B cell (primary cell): ENCODE results near the gene TENT4A.

Experiments
- EZH2 ChIP-seq: IDR thresholded peaks from 2 replicates; pipeline ENCODE4 v1.6.1; 2012; ENCODE audit warnings: borderline replicate concordance, low read depth, mild to moderate bottlenecking, moderate library complexity, low read length; ENCODE audit not compliant: insufficient read depth, poor library complexity, severe bottlenecking
- TF ChIP-seq, protein P1 (sequence below): fragments of 200-600 bp; IDR thresholded peaks from one replicate; pipeline ENCODE4 v1.8.0; 2022; ENCODE audit warnings: antibody characterized with exemption, mild to moderate bottlenecking

DNA sequence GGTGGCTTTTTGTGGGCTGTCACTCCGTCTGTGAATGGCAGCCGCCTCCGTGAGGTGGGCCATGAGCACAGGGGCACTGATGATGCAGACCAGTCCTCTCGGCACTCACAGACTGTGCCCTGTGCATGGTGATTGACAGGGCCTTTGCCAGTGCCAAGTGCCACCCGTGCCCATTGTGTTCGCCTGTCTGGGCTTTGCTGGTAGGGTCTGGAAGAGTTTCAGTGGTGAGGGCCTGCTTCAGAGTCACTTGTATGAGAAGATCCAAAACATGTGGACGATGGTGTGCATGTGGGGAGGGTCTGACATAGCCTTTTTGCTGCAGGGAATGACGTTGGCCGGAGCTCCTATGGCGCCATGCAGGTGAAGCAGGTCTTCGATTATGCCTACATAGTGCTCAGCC, 34.9 kb downstream of the TENT4A start:
- TF ChIP-seq, protein P1, sequence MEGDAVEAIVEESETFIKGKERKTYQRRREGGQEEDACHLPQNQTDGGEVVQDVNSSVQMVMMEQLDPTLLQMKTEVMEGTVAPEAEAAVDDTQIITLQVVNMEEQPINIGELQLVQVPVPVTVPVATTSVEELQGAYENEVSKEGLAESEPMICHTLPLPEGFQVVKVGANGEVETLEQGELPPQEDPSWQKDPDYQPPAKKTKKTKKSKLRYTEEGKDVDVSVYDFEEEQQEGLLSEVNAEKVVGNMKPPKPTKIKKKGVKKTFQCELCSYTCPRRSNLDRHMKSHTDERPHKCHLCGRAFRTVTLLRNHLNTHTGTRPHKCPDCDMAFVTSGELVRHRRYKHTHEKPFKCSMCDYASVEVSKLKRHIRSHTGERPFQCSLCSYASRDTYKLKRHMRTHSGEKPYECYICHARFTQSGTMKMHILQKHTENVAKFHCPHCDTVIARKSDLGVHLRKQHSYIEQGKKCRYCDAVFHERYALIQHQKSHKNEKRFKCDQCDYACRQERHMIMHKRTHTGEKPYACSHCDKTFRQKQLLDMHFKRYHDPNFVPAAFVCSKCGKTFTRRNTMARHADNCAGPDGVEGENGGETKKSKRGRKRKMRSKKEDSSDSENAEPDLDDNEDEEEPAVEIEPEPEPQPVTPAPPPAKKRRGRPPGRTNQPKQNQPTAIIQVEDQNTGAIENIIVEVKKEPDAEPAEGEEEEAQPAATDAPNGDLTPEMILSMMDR = no peak
- no peak for TF ChIP-seq EZH2
